Stimulated activated CD4-positive, alpha-beta T cell treated with anti-CD3 and anti-CD28 coated beads, Interleukin-2, amount 100 ng/mL, for 48 hours (primary cell): ENCODE data around the gene KMT5B.

Experiments used
- DNase-seq, 2 donors: peaks; one replicate each; pipeline ENCODE4 v3.0.0-alpha.2; 2020

The KMT5B gene

GRCh38 chr11:68142441-68143309, 70.4 kb downstream of the KMT5B start:
- no peak for DNase-seq

GRCh38 chr11:68142028-68142412, 71.1 kb downstream of the KMT5B start:
- peak; percentile 41 to 51 for DNase-seq

GRCh38 chr11:68141246-68142027, 71.7 kb downstream of the KMT5B start:
- no peak for DNase-seq

- no peak for DNase-seq
These were observed 72.4 kb downstream of the KMT5B start for GRCh38 chr11:68140496-68141245.

GRCh38 chr11:68138237-68138636, 74.9 kb downstream of the KMT5B start:
- no peak for DNase-seq

- no peak for DNase-seq
These were observed 75.3 kb downstream of the KMT5B start for GRCh38 chr11:68137833-68138232.

- DNase-seq = no peak
These were observed 76.2 kb downstream of the KMT5B start for GRCh38 chr11:68136866-68137265.

- no peak for DNase-seq
These were observed 77.9 kb downstream of the KMT5B start for GRCh38 chr11:68135161-68135560.

- DNase-seq = no peak
These were observed 79.3 kb downstream of the KMT5B start for GRCh38 chr11:68133761-68134160.

GRCh38 chr11:68130121-68130520, 83.0 kb downstream of the KMT5B start:
- no peak for DNase-seq

- no peak for DNase-seq
These were observed 84.3 kb downstream of the KMT5B start for GRCh38 chr11:68128682-68129327.

- no peak for DNase-seq
These were observed 85.1 kb downstream of the KMT5B start for GRCh38 chr11:68127714-68128681.

- no peak for DNase-seq
These were observed 87.9 kb downstream of the KMT5B start for GRCh38 chr11:68125164-68125563.

GRCh38 chr11:68122936-68123539, 90.1 kb downstream of the KMT5B start:
- DNase-seq = no peak

GRCh38 chr11:68121067-68121899, 91.8 kb downstream of the KMT5B start, which contains the start of gene CHKA:
TSS of gene CHKA (minus strand) at chr11:68121388. CDS start at chr11:68121177, 211 bp downstream.
- peak; percentile 77 to 84 for DNase-seq

- DNase-seq = peak; percentile 16 to 30
These were observed 92.6 kb downstream of the KMT5B start for GRCh38 chr11:68120273-68121066.

GRCh38 chr11:68118706-68119448, 94.2 kb downstream of the KMT5B start:
- DNase-seq = no peak

- DNase-seq = no peak
These were observed 95.1 kb downstream of the KMT5B start for GRCh38 chr11:68117853-68118470.
